Panc1 (cell line): ENCODE data around the gene RACK1. TPM values are rescaled to one million over a fixed set of nuclear protein-coding genes. Genes with fewer than 3 reads are reported as not detected.
A peak's percentile ranks its signal among the peaks of the same experiment; 100 is the strongest.

Experiments
- ATAC-seq: fragments of 200-7000 bp; cut with Tn5 transposase; 2 replicates; pipeline ENCODE4 v1.9.1; 2020; ENCODE audit warnings: mild to moderate bottlenecking, moderate library complexity
- BruUV-seq: library from RNA; stranded (reverse); fragments of 400-500 nt; replicated peaks from 2 replicates; lab custom pipeline; 2021; lab: Mats Ljungman, UMichigan
- CTCF ChIA-PET: fragments of 300-600 bp; sonication (Branson Sonifier 250); formaldehyde crosslinking; loops from one replicate; lab custom pipeline; 2022; ENCODE audit warnings: antibody characterized with exemption; lab: Charles Lee
- POLR2A ChIA-PET: fragments of 300-600 bp; sonication (Branson Sonifier 250); formaldehyde crosslinking; loops from one replicate; lab custom pipeline; 2022; ENCODE audit warnings: antibody characterized with exemption; lab: Charles Lee
- DNase-seq: peaks from one replicate; pipeline ENCODE4 v3.0.0-alpha.2; 2010; ENCODE audit warnings: low read depth, low spot score
- H3K27ac ChIP-seq: 2 replicates; pipeline ENCODE4 v1.5.1; 2011; ENCODE audit warnings: mild to moderate bottlenecking, low read length, inconsistent platforms
- H3K27me3 ChIP-seq: fragments of 200-500 bp; sonication (Bioruptor generic); 2 replicates; pipeline ENCODE4 v1.6.0; 2014; ENCODE audit warnings: low read length, inconsistent platforms; ENCODE audit not compliant: control insufficient read depth, insufficient read depth
- H3K36me3 ChIP-seq: fragments of 200-500 bp; sonication (Bioruptor generic); 2 replicates; pipeline ENCODE4 v1.5.1; 2014; ENCODE audit warnings: inconsistent platforms, mild to moderate bottlenecking, low read length, moderate library complexity; ENCODE audit not compliant: control insufficient read depth, insufficient read depth
- H3K4me1 ChIP-seq: 2 replicates; pipeline ENCODE4 v1.5.1; 2011; ENCODE audit warnings: inconsistent platforms, mild to moderate bottlenecking, low read length, moderate library complexity; ENCODE audit not compliant: control insufficient read depth, insufficient read depth
- H3K4me3 ChIP-seq, 2 experiments: 2 replicates each; pipeline ENCODE4 v1.5.1; 2011 to 2012; ENCODE audit warnings: low read depth in 2 of 2, low read length in 2 of 2, mild to moderate bottlenecking in 2 of 2, inconsistent platforms in 1 of 2, moderate library complexity in 1 of 2
- H3K9me3 ChIP-seq: fragments of 200-500 bp; sonication (Bioruptor generic); 2 replicates; pipeline ENCODE4 v1.5.1; 2014; ENCODE audit warnings: low read depth, mild to moderate bottlenecking, inconsistent platforms, low read length, moderate library complexity; ENCODE audit not compliant: control insufficient read depth, insufficient read depth
- POLR2AphosphoS5 ChIP-seq: IDR thresholded peaks from 2 replicates; pipeline ENCODE4 v1.6.1; 2012; ENCODE audit warnings: mild to moderate bottlenecking, low read depth, low read length, moderate library complexity
- SIN3A ChIP-seq: IDR thresholded peaks from 2 replicates; pipeline ENCODE4 v1.6.1; 2012; ENCODE audit warnings: low read depth, mild to moderate bottlenecking, low read length, moderate library complexity, borderline replicate concordance; ENCODE audit not compliant: insufficient read depth
- TCF7L2 ChIP-seq: IDR thresholded peaks from 2 replicates; pipeline ENCODE4 v1.6.1; 2011; ENCODE audit warnings: mild to moderate bottlenecking, low read depth, low read length, inconsistent platforms
- in situ Hi-C: cut with HindIII; loops from 2 replicates; pipeline ENCODE4 v1.10.0; 2016; ENCODE audit warnings: low sequenced_read_pairs, low pct_unique_long_range_greater_than_20kb
- intact Hi-C: fragments of 100-400 bp; cut with micrococcal nuclease; formaldehyde crosslinking; loops from one replicate; pipeline ENCODE4 v1.10.0; 2022; ENCODE audit not compliant: unreplicated experiment
- total RNA-seq: library from RNA; stranded (reverse); gene quantifications from one replicate; pipeline ENCODE4 v1.2.1, GENCODE V29; 2021; ENCODE audit not compliant: unreplicated experiment
- TF ChIP-seq, protein P1 (sequence below): fragments of 450-650 bp; IDR thresholded peaks from 2 replicates; pipeline ENCODE4 v1.5.1; 2017; ENCODE audit warnings: mild to moderate bottlenecking
- TF ChIP-seq, protein P2 (sequence below), 2 experiments: IDR thresholded peaks; 2 replicates each; pipeline ENCODE4 v1.6.1; 2011 to 2012; ENCODE audit warnings: low read depth in 2 of 2, control low read depth in 1 of 2, low read length in 1 of 2, mild to moderate bottlenecking in 1 of 2, moderate library complexity in 1 of 2; ENCODE audit not compliant: insufficient read depth in 1 of 2

RACK1 gene
- total RNA-seq, 1 experiment from 2014 or later = 1,623 TPM

- ATAC-seq = no peak
- DNase-seq = no peak
- BruUV-seq = TSS peak; percentile 13
- Histone ChIP-seq H3K27ac (no peak overlapping the region), H3K36me3 (peaks cover 41% of the 10 kb centered on the region), H3K9me3 (no peaks in the 10 kb centered on the region), H3K4me3 (no peak overlapping the region), H3K4me1 (peaks cover 20% of the 10 kb centered on the region), H3K27me3 (no peaks in the 10 kb centered on the region)
- TF ChIP-seq POLR2AphosphoS5 (no peak; the same call in 1 of the 2 replicates), TCF7L2 (no peak), SIN3A (no peak)
- TF ChIP-seq, protein P1, sequence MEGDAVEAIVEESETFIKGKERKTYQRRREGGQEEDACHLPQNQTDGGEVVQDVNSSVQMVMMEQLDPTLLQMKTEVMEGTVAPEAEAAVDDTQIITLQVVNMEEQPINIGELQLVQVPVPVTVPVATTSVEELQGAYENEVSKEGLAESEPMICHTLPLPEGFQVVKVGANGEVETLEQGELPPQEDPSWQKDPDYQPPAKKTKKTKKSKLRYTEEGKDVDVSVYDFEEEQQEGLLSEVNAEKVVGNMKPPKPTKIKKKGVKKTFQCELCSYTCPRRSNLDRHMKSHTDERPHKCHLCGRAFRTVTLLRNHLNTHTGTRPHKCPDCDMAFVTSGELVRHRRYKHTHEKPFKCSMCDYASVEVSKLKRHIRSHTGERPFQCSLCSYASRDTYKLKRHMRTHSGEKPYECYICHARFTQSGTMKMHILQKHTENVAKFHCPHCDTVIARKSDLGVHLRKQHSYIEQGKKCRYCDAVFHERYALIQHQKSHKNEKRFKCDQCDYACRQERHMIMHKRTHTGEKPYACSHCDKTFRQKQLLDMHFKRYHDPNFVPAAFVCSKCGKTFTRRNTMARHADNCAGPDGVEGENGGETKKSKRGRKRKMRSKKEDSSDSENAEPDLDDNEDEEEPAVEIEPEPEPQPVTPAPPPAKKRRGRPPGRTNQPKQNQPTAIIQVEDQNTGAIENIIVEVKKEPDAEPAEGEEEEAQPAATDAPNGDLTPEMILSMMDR = no peak
- TF ChIP-seq, protein P2, sequence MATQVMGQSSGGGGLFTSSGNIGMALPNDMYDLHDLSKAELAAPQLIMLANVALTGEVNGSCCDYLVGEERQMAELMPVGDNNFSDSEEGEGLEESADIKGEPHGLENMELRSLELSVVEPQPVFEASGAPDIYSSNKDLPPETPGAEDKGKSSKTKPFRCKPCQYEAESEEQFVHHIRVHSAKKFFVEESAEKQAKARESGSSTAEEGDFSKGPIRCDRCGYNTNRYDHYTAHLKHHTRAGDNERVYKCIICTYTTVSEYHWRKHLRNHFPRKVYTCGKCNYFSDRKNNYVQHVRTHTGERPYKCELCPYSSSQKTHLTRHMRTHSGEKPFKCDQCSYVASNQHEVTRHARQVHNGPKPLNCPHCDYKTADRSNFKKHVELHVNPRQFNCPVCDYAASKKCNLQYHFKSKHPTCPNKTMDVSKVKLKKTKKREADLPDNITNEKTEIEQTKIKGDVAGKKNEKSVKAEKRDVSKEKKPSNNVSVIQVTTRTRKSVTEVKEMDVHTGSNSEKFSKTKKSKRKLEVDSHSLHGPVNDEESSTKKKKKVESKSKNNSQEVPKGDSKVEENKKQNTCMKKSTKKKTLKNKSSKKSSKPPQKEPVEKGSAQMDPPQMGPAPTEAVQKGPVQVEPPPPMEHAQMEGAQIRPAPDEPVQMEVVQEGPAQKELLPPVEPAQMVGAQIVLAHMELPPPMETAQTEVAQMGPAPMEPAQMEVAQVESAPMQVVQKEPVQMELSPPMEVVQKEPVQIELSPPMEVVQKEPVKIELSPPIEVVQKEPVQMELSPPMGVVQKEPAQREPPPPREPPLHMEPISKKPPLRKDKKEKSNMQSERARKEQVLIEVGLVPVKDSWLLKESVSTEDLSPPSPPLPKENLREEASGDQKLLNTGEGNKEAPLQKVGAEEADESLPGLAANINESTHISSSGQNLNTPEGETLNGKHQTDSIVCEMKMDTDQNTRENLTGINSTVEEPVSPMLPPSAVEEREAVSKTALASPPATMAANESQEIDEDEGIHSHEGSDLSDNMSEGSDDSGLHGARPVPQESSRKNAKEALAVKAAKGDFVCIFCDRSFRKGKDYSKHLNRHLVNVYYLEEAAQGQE (IDR thresholded peaks at IDR 0.05; ENCODE audit: insufficient read depth in 1 of 2, low read depth in 2 of 2, low read length in 1 of 2) = no peak
- in situ Hi-C loops (no loop called here), intact Hi-C loops (no loop called here)
- ChIA-PET CTCF (no interaction called here), POLR2A (no interaction called here)
Observed at GRCh38 chr5:181237729-181238385, 5.8 kb downstream of the RACK1 start.

DNA sequence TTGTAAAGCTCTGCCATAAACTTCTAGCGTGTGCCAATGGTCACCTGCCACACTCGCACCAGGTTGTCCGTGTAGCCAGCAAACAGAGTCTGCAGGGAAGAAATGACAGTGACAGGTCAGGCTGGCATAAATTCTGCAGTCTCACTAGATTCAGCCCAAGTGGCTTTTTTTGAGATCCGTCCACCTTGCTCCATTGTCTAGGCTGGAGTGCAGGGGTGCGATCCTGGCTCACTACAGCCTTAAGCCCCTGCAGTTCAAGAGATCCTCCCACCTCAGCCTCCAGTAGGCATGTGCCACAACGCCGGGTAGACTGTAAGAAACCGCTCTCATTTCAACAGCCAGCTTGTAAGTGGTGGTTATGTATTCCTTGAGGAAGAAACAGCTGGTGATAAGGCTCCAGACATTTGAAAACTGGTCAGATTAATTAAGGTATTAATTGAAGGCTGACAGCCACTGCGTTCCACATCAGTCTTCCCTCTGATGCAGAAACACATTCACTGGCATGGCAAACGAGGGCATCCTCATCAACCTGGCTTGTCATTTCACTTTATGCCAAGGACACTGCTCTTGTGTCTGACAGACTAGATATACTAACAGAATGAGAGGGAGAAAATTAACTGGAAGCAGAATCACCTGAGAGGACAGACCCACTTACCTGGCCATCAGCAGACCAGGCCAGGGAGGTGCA is 6.6 kb downstream of the RACK1 start:
- Histone ChIP-seq H3K9me3 (no peaks in the 10 kb centered on the region), H3K4me3 (no peak overlapping the region), H3K36me3 (peaks cover 35% of the 10 kb centered on the region), H3K27me3 (no peaks in the 10 kb centered on the region), H3K27ac (no peak overlapping the region), H3K4me1 (peaks cover 20% of the 10 kb centered on the region)
- TF ChIP-seq TCF7L2 (no peak), POLR2AphosphoS5 (0 out of 2 replicates have a peak, but pooled peaks have one; percentile 14)
- TF ChIP-seq, protein P2 (IDR thresholded peaks at IDR 0.05; ENCODE audit: insufficient read depth in 1 of 2, low read depth in 2 of 2, low read length in 1 of 2) = no peak
- DNase-seq (no peak), ATAC-seq (no peak)
- POLR2A ChIA-PET = no interaction called here
- CTCF ChIA-PET = no interaction called here
- no TSS peak for BruUV-seq
- in situ Hi-C loops = no loop called here
- intact Hi-C loops = no loop called here
